Measurements from ENCODE around the gene CYTH2. TPM values are rescaled to one million over a fixed set of nuclear protein-coding genes. Genes with fewer than 3 reads are reported as not detected.

The CYTH2 gene
- total and polyA plus RNA-seq, 2 experiments from 2014 or later = 41.1 to 60.4 TPM

GRCh38 chr19:48450441-48450840 is 18.7 kb upstream of the CYTH2 start (continued):
- TF ChIP-seq ZNF462 (CRISPR knock-in tag; IDR thresholded peaks at IDR 0.05) (no peak), EZH2phosphoT487 (IDR thresholded peaks at IDR 0.05; ENCODE audit: unreplicated experiment) (no peak)

GRCh38 chr19:48450863-48451262 is 18.3 kb upstream of the CYTH2 start:
- H3K27ac ChIP-seq (ENCODE audit: low read depth) = no peak overlapping the region
- H3K27me3 Mint-ChIP-seq (ENCODE audit: insufficient read depth, low read depth, poor library complexity) = no peaks in the 10 kb centered on the region
- no peaks in the 10 kb centered on the region for H3K9me2 ChIP-seq (ENCODE audit: insufficient read depth)
- no peak overlapping the region for H3K4me2 ChIP-seq
- peaks cover 85% of the 10 kb centered on the region for H3K36me3 Mint-ChIP-seq (ENCODE audit: low read depth)
- no peak for ATAC-seq
- no peak for TF ChIP-seq ZNF114 (CRISPR knock-in tag; IDR thresholded peaks at IDR 0.05)
- H3K79me2 ChIP-seq (replicated peaks; ENCODE audit: insufficient read depth) = peaks cover 27% of the 10 kb centered on the region
- peaks cover 17% of the 10 kb centered on the region for H4K20me1 ChIP-seq (replicated peaks; ENCODE audit: insufficient read depth)
- no peak for DNase-seq (ENCODE audit: low spot score)
- H3K27me3 ChIP-seq (ENCODE audit: insufficient read depth) = no peaks in the 10 kb centered on the region
- H3K4me1 ChIP-seq (ENCODE audit: insufficient read depth) = peaks cover 3% of the 10 kb centered on the region; the same call in 1 of the 2 replicates
- no peak overlapping the region for H3K4me3 ChIP-seq
- no peaks in the 10 kb centered on the region; the same call in 2 of the 3 replicates for H3K9me3 Mint-ChIP-seq
- no peak overlapping the region for H3K27ac Mint-ChIP-seq
- H2AFZ ChIP-seq = no peak overlapping the region
- peaks cover 25% of the 10 kb centered on the region for H3F3A ChIP-seq (replicated peaks; ENCODE audit: low read depth)
- H3K36me3 ChIP-seq (ENCODE audit: insufficient read depth) = peaks cover 29% of the 10 kb centered on the region
- 0 out of 3 replicates have a peak, but pooled peaks cover 2% of the 10 kb centered on the region for H3K4me1 Mint-ChIP-seq
- H3K4me3 Mint-ChIP-seq = no peak overlapping the region

- no peaks in the 10 kb centered on the region for H3K9me2 ChIP-seq (ENCODE audit: insufficient read depth)
- no peak overlapping the region for H3K4me3 Mint-ChIP-seq
- no peak for ATAC-seq
- no peak for TF ChIP-seq POLR2AphosphoS5 (IDR thresholded peaks at IDR 0.05; ENCODE audit: low read depth)
- TF ChIP-seq ZNF462 (CRISPR knock-in tag; IDR thresholded peaks at IDR 0.05) = no peak
These were observed 17.5 kb upstream of the CYTH2 start for GRCh38 chr19:48451624-48452023.

More at GRCh38 chr19:48451624-48452023, 17.5 kb upstream of the CYTH2 start:
- H3K27ac Mint-ChIP-seq = no peak overlapping the region
- Histone ChIP-seq H3F3A (replicated peaks; ENCODE audit: low read depth) (peaks cover 18% of the 10 kb centered on the region), H3K27ac (ENCODE audit: low read depth) (no peak overlapping the region), H3K4me2 (no peak overlapping the region), H4K20me1 (replicated peaks; ENCODE audit: insufficient read depth) (peaks cover 17% of the 10 kb centered on the region), H3K4me3 (no peak overlapping the region), H3K4me1 (ENCODE audit: insufficient read depth) (no peaks in the 10 kb centered on the region; the same call in 1 of the 2 replicates), H3K36me3 (ENCODE audit: insufficient read depth) (peaks cover 29% of the 10 kb centered on the region), H3K27me3 (ENCODE audit: insufficient read depth) (no peaks in the 10 kb centered on the region), H2AFZ (no peak overlapping the region), H3K79me2 (replicated peaks; ENCODE audit: insufficient read depth) (peaks cover 21% of the 10 kb centered on the region)
- no peaks in the 10 kb centered on the region for H3K4me1 Mint-ChIP-seq
- no peaks in the 10 kb centered on the region for H3K27me3 Mint-ChIP-seq (ENCODE audit: insufficient read depth, low read depth, poor library complexity)
- no peak for DNase-seq (ENCODE audit: low spot score)
- no peaks in the 10 kb centered on the region; the same call in 2 of the 3 replicates for H3K9me3 Mint-ChIP-seq
- peaks cover 81% of the 10 kb centered on the region for H3K36me3 Mint-ChIP-seq (ENCODE audit: low read depth)

All from GM23338 (cell line).